A549 (cell line): ENCODE data around the gene DGKA.

Experiments used
- POLR2A ChIP-seq: IDR thresholded peaks from 2 replicates; pipeline ENCODE4 v1.6.1; 2012; ENCODE audit warnings: mild to moderate bottlenecking, low read length
- RAD21 ChIP-seq, 2 experiments: fragments of >200 bp in 1 of 2; sonication (Bioruptor Twin) in 1 of 2; formaldehyde crosslinking in 1 of 2; IDR thresholded peaks in 1 of 2; conservative IDR thresholded peaks in 1 of 2; 2 replicates in 1 of 2; 3 replicates in 1 of 2; pipeline ENCODE4 v1.6.1; 2012 to 2018; ENCODE audit warnings: inconsistent platforms in 1 of 2
- TF ChIP-seq, protein P1 (sequence below): fragments of >200 bp; sonication (Bioruptor Twin); formaldehyde crosslinking; IDR thresholded peaks from 3 replicates; pipeline ENCODE4 v1.5.1; 2016

DNA sequence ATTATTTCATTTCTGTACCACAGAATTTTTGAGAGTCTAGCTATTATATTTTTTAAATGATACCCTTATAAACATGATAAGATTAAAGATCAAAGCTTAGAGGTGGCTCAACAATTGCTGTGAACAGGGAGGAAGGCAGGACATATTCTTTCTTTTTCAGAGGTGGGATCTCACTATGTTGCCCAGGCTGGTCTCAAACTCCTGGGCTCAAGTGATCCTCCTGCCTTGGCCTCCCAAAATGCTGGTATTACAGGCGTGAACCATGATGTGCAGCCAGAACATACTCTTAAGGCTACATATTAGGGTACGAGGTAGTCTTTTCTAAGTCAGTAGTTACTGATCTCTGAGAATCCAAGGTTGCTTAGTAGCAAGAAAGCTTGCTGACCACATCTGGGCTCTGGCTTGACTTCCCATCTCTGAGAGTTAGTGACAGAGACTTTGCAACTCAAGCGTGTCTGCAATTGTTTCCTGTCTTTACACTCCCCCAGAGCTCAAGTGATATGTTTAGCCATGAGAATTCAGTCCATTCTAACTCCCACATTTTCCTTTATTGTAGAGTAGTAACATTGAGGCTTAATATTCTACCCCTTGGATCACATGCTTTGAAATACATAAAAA, 51.5 kb downstream of the DGKA start:
- TF ChIP-seq RAD21 (conservative IDR thresholded peaks at IDR 0.05 in 1 of 2, IDR thresholded peaks at IDR 0.05 in 1 of 2) = no peak
- TF ChIP-seq, protein P1, sequence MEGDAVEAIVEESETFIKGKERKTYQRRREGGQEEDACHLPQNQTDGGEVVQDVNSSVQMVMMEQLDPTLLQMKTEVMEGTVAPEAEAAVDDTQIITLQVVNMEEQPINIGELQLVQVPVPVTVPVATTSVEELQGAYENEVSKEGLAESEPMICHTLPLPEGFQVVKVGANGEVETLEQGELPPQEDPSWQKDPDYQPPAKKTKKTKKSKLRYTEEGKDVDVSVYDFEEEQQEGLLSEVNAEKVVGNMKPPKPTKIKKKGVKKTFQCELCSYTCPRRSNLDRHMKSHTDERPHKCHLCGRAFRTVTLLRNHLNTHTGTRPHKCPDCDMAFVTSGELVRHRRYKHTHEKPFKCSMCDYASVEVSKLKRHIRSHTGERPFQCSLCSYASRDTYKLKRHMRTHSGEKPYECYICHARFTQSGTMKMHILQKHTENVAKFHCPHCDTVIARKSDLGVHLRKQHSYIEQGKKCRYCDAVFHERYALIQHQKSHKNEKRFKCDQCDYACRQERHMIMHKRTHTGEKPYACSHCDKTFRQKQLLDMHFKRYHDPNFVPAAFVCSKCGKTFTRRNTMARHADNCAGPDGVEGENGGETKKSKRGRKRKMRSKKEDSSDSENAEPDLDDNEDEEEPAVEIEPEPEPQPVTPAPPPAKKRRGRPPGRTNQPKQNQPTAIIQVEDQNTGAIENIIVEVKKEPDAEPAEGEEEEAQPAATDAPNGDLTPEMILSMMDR = no peak
- no peak for TF ChIP-seq POLR2A
